Stimulated activated CD8-positive, alpha-beta memory T cell treated with anti-CD3 and anti-CD28 coated beads, Interleukin-15, amount 100 ng/mL, for 48 hours (primary cell): ENCODE data around the gene RASSF5.

Source experiments
- DNase-seq, 2 donors: peaks; one replicate each; pipeline ENCODE4 v3.0.0-alpha.2; 2020; ENCODE audit warnings: low read depth in 2 of 2

RASSF5 gene

DNA sequence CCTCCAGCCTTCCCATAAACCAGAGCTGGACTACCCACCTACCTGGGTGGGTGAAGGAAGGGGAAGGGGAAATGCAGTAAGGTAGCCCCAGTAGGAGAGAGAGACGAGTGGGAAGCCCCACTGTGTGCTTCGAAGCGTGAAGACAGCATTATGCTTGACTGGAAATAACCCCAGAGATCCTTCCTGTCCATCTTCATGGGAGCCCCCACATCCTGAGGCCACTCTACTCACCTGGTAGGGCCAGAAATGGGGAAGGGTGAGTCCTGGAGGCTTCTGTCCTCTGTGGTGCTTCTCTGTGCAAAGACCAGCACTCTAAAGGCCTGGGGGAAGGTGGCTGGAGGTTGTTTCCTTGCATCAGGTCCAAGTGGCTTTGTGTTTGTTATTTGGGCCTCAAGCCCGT lies 10.0 kb upstream of the RASSF5 start:
- DNase-seq, result no peak

DNA sequence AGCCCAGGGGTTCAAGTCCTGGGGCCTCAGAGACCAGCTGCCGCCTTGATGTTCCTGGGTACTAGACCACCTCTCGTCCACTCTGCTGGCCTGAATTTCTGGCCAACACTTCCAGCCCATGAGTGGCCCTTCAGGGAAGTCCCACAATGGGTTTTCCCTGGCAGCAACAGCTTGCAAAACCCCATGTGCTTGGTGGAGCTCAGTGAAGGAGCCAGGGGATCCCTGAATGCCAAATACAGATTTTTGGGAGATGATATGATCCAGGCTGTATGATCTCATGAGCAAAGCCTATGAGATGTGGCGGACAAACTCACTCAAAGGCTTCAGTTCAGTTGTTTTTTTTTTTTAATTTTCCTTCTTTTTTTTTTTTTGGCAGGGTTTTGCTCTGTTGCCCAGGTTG lies 9.6 kb upstream of the RASSF5 start:
- DNase-seq, result no peak

DNA sequence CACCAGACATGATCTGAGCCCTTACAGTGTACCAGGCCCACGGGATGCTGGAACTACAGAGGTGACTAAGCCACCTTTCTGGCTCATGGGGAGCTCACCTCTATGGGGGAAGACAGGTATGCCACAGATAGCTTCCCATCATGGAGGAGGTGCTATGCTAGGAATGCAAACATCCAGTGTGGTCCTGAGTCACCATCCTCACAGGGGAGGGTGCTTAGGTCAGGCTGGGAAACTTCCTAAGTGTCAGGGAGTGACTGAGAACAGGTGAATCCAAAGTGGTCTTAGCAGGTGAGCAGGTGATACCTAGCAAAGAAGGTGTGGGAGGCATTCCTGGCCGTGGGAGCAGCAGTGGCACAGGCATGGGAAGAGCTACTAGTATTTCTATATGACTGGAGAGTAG lies 8.6 kb upstream of the RASSF5 start:
- DNase-seq, result no peak

DNA sequence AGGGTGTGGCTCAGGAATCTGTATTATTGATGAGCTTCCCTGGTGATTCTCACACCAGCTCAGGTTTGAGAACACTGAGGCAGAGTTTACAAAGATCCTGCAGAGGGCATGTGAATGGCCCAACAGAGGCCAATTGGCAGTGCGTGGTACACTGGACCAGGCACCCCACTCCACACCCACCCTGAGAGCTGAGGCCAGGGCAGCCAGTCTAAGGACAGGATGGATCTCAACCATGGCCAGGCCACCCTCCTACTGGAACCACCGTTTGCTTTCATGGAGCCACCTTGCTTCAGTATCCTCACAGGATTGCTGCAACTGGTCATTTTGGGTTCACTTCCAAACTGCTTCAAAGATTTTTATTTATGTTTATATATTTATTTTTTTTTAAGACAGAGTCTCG lies 7.3 kb upstream of the RASSF5 start:
- no peak for DNase-seq

DNA sequence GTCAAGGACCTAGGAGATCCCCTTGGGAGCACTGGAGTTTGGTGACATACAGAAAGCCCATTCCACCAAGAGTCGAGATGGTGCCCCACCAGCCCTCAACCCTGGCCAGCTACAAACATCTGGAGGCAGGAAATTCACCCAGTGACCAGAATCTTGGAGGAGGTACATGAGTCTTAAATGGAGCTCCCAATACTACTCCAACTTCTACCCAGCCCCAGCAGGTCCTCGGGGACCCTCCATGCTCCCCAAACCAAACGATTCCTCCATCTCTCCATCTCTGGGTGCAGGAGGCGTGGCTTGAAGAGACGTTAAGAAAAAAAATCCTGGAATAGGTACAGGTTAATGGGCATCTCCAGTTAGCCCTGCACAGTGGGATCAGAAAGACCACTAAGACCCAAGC lies 5.5 kb upstream of the RASSF5 start:
- no peak for DNase-seq

DNA sequence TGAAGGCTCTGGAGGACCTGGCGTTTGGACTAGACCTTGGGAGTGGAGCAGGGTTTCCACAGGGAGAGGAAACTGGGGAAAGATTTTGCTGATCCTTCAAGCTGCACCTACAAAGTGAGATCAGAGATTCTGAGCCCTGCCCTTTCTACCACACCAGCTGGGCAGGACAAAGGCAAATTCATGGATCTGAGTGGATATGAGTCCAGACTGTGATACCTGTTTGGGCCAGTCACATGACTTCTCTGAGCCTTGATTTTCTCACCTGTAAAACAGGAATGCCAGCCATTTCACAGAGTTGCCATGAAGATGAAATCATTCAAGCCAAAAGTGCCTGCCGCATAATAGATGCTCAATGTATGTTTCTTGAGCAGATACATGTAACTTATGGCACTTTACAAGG lies 4.9 kb upstream of the RASSF5 start:
- DNase-seq, result no peak

DNA sequence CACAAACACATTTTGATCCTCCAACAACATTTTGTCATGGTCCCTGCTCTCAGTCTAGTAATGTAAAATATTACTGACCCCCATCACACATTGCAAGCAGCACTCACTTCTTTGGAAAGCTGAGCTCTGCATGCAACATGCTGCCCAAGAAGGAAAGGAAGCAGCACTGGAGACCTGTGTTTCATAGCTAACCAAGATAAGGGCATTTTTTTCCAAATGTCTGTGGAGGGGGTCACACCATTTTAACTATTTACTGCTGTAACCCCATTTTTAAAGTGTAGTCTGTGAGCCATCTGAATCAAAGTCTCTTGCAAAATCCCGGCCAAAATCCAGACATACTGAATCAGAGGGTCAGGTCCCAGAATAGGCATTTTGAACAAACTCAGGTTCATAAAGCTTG lies 4.5 kb upstream of the RASSF5 start:
- no peak for DNase-seq

DNA sequence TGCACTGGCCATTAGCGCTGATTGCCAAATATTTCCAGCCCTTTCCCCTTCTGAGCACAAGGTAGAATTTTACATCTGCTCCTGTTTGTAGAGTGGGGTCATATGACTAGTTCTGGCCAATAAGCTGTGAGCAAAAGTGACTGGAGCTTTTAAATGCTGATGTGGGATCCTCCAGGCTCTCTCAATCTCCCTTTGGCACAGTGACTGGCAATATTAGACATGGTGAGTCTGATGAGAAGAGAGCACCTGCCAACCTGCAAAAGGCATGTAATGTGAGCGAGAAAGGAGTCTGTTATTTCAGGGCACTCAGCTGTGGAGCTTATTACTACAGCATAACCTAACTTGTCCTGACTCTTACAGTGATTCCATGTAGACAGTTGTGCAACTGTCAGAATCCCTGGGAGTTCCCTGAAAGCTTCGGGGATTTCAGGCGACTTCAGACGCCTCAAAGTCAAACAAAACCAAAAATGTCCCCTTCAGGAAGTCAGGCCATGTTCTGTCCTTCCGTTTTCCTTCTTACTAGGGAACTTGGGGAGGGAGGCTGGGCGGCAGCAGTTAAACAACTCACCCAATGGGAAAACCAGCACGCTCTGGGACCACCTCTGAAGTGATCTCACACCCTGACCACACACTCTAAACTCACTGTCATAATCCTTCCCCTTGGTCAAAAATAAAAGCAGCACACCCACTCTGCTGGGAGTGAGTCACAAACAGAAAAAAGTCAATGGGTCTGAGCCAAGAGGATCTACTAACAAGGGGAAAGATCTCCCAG lies 3.6 kb upstream of the RASSF5 start:
- peak; percentile 61 for DNase-seq

DNA sequence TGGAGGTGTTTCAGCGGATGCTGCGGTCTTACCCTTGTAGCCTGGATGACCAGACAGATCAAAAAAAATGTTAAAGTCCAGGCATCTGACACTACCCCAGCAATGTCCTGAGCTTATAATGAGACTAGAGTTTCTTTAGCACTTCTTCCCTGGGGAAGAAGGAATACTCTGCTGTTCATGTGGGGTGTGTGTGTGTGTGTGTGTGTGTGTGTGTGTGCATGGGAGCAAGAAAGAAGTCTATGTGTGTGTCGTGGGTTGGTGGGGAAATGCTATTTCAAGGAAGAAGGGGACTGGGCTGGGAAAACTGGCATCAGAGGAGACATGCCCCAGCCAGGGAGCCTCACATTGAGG lies 3.0 kb upstream of the RASSF5 start:
- no peak for DNase-seq

DNA sequence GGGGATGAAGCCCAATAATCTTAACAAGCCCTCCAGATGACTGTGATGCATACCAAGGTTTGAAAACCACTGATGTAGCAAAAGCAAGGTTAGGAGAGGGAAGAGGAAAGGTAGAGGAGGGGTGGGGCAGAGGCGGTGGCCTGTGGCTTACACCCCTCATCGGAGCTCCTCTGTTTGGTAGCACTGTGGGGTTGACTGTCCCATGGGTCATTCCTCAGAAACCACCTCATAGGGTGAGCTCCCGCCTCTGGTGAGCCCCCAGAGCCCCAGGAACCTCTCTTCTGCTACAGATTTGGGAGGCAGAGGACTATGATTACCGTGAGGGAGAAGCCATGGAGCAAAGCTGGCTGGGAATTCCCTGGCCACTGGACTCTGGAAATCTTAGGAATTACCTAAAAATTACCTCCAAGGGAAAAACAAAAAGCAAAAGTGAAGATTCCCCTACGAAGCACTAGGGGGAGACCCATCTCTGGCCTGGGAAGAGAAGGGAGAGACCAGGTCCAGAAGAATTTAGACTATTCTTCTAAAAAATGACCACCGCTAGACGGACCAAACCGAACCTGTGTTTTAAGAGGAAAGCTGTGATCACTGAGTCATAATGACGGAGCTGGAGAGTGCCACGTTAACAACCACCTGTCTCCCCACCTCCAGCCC lies 1.5 kb upstream of the RASSF5 start:
- DNase-seq, result no peak

DNA sequence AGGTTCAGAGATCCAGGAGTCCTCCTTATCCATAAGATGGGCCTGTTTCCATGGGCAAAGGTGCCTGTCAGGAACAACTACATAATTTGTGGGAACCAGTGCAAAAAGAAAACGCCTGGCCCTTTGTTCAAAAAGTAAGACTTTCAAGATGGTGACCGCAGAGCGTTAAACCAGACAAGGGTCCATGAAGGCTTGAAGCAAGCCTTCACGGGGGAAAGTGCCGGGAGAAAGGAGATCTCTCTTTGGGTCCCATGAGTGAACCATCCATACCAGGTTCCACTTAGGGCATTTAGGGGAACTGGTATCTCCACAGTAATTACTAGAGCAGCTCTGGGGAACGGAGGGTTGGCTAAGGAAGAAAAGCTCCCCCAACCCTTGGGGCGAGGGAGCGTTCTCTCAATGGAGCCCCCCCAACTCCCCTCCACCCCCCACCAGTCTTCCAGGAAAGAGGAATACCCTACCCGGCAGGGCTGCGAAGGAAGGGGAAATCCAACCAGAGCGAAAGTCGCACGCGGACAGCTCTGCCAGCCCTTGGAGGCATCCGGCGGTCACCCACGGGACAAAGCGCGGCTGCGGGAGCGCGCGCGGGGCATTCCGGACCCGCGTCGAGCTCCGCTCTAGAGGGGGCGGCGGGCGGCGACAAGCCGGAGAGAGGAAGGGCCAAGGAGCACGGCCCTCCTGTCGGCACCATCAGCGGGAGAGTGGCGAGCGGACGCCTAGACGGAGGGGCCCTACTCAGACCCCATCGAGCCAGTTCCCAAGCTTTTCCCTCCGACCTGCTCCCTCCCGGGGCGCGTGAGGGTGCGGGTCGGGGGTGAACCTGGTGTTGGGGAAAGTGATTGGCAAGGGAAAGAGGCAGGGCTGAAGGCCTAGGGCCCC lies 687 bp upstream of the RASSF5 start:
- DNase-seq, result no peak

DNA sequence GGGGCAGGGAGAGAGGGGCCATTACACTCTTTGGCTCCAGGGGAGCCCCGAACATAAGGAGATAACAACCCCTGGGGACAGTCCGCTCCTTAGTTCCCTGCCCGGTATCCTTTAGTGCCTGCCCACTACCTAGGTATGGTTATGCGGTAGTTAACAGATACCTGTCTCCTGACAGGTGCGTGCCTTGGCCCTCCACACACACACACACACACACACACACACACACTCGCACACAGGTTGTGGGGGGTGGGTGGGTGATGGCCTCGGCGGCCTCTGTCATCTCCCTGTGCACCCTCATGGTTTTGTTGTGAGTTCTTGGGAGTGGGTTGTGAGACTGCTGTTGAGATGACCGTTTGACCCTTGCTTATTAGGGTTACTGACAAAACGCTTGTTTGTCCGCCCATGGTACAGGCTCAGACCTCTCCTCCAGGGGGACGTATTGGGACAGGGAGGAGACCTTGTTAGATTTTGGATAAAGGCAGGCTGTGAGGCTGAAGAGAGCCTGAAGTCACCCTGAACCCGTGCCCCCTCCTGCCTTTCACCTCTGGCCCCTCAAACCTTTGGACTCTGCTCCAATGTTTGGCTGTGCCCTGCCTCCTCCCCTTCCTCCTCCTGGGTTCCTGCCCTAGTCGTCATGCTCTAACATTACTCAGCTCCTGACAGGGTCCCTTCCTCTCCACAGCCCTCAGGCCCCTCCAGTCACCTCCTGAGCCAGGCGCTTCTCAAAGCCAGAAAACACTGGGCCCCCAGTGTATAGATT lies 979 bp downstream of the RASSF5 start:
- DNase-seq, result no peak

DNA sequence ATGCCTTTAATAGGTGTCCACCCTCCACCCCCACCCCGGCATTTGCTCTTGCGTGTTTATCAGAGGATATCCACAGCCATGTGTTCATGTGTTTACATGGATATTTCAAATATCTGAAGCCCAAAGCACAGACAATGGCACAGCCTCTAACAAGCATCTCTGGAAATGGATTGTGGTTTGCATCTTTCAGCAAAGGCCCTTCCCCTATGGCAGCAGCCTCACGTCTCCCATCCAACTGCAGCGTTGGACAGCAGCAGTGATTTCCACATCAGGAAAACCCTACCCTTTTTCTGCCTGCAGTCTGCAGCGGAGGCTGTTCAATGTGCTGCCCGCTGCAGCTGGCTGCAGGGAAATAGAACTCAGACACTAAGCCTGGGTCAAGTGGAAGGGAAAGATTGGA lies 1.6 kb downstream of the RASSF5 start:
- no peak for DNase-seq

DNA sequence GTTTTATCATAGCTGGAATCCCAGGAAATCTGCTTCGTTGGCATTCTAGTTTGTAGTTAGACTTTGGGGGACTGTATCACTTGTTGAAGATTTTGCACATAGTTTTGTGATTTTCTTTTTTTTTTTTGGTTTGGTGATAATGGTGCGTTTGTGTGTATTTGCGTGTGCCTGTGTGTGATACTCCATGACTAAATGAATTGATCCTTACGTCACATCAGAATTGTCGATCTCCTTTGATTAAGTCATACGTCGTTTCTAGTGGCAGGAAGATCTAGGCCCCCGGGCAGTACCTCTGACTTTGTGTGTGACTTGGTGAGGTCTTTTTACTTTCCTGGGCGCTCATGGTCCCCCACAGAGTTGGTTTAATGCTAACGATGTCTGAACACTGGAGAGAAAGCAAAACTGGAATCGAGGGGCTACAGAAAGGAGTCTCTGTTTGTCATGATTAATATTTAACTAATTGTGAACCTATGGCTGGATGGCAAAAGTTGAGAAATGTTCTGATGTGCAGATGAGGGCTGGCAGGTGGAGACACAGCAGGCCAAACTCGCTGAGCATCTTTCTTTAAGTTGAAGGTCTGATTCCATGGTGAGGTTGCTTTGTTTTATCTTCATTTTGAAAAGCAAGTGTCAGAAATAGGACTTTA lies 2.4 kb downstream of the RASSF5 start:
- no peak for DNase-seq

DNA sequence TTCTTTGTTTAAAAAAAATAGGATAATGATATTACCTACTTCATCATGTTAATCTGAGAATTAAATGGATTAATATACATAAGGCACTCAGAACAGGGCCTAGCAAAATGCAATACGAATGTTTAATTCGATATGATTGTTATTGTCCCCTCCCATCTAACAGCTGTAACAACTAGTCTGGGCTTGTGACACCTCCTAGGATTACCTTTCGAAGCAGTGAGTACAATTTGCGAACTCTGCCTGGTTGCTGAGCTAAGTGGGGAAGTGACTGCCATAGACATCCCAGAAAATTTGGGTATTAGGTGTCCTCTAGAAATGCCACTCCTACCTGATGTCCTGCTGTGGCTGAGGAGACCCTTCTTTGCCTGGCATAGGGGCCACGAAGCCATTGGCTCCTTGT lies 3.0 kb downstream of the RASSF5 start:
- DNase-seq, result no peak

DNA sequence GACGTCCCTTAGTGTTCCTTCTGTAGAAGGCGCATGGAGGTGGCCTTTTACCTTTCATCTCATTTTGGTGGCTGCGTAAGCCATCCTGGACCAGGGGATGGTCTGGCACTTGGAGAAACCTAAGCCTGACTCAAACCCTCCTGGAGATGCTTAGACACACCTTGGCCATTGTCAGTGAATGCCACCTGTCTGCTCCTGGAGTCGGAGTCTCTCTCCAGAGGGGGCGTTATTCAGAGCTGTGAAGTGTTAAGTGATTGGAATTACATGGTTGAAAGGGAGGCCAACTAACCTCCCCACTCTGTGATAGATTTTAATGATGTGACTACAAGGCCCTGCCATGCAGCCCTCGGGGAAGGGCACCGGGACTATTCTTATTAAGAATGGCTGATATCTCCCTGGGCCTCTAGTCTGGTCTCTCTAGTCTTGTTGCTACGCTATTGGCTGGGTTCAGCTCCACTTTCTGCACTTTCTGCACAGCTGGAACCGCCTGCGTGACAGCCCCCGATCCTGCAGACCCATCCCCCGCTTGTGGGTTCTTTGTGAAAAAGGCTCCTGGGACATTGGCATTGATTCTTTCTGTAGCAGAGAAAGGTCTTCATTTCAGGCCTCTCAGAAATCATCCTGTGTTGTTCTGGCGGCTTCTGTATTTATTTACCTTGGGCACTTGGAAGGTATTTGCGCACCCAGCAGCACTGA lies 4.2 kb downstream of the RASSF5 start:
- no peak for DNase-seq

DNA sequence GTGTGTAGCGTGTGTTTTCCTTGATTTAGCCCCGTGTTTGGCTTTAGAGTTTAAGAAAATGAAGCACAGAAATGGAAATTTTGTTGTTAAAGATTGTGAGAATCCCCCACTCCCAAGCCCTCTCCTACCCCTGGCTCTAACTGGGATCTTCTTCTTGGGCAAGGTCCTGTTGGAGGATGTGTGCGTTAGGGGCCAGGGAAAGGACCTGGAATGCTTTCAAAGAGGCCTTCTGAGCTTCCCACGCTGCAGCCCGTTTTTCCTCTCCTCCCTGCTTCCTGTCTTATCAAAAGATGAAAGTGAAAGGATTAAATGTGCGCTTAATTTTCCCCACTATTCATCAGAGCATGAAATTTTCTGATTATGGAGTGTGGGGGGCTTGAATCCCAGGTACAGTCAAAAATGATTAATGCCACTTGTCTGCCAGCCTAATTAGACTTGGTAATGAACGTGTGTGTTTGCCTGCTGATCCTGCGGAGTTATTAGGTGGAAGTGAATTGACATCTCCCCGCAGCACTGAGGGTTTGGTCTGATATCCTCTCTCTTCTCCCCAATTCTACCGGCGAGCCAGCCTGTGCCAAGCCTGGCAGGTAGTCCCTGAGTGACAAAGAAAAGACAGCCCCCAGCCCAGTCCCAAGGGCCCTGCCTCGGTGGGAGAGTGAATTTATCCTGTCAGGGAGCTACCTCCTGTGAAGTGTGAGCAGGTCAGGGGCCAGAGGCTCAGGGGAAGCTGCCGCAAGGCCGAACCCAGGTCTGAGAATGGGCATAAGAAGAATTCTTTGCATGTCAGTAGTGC lies 4.9 kb downstream of the RASSF5 start:
- no peak for DNase-seq

DNA sequence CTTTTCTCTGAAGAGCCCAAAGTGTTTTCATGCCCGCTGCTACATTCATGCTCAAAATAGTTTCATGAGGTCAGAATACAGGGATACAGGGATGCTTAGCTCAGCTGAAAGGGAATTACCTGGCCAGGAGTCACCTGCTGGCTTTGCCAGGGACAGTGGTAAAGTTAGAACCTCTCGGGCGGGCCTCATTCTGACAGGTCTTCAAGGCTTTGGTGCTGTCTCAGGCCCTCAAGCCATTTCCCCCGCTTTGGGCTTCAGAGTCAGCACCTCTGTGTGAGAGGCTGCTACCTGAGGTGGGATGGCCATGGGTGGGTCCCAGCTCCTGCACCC lies 5.5 kb downstream of the RASSF5 start:
- no peak for DNase-seq

DNA sequence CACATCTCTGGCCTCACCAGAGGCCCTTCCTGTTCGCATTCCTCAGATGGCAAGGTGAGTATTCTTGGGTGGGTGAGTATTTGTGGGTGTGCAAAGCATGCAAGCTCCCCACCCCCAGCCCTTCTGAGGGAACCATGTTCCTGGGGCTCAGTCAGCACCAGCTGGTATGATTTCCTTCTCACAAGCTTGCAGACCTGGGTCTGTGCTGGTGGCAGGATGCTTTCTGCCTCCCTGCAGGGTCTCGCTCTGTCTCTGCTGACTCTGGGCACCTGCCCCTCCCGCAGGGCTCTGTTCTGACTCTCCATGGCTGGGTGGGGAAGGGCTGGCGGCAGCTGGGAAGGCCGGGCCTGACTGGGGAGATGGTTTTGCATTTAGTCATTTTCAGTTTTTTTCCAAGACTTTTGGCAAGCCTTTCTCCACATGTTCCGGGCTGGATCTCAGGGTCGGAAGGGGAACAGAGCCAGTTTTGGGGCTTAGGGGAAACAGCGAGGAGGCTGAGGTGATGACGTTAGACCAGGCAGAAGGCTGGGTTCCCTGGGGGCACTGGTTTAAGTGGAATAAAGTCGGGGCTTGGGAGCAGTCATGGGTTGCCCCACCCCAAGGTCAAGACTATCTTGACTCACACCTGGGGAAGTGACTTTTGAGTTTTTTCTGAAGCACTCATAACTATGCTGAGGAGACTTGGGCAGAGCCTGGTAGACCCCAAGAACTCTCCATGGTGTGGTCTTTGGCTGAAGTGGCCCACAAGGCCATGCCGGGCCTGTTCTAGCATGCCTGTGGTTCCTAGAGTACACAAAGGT lies 6.2 kb downstream of the RASSF5 start:
- DNase-seq, result no peak
